GM12874 (cell line): ENCODE measurements around the gene F11R.

Experiments
- TF ChIP-seq, protein P1 (sequence below): IDR thresholded peaks from 2 replicates; pipeline ENCODE4 v1.5.1; 2011; ENCODE audit warnings: low read depth, mild to moderate bottlenecking, control low read depth, low read length, moderate library complexity; ENCODE audit not compliant: insufficient read depth

The F11R gene

DNA sequence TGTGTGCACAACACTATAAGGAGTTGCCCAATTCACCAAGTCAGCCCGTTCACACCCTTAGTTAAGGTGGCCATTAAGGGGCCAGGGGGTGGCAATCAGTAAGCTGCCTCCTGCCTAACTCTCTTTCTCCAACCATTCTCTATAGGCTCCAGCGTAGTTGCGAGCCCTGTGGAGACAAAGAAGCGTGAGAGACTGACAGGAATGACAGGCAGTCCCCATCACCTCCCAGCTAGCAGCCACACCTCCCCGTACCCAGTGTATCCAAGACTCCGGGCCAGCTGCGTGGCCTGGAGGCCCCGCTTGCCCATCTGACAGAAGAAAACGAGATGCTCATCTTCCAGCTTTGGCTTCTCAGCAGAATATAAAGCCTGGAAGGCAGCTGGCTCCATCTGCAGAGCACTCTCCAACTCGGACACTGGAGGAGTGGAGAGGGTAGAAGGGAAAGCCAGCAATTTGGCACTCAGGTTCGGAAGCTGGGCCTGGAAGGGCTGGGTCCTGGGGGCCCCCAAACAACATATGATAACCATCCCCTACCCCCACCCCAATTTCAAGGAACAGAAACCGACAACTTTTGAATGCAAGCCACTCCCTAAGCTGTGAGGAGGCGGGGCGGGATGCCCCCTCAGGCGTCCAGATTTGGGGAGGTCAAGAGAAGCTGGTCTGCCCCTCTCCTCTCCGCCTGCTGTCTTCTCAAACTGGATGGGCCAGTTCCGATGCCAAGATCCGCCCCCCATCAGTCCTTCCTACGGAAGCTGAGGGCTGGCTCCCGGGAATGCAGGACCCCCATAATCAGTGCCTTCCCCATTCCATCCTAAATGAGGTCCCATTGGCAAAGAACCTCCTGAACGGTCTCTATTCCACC lies 16.9 kb upstream of the F11R start:
- TF ChIP-seq, protein P1, sequence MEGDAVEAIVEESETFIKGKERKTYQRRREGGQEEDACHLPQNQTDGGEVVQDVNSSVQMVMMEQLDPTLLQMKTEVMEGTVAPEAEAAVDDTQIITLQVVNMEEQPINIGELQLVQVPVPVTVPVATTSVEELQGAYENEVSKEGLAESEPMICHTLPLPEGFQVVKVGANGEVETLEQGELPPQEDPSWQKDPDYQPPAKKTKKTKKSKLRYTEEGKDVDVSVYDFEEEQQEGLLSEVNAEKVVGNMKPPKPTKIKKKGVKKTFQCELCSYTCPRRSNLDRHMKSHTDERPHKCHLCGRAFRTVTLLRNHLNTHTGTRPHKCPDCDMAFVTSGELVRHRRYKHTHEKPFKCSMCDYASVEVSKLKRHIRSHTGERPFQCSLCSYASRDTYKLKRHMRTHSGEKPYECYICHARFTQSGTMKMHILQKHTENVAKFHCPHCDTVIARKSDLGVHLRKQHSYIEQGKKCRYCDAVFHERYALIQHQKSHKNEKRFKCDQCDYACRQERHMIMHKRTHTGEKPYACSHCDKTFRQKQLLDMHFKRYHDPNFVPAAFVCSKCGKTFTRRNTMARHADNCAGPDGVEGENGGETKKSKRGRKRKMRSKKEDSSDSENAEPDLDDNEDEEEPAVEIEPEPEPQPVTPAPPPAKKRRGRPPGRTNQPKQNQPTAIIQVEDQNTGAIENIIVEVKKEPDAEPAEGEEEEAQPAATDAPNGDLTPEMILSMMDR, result no peak

DNA sequence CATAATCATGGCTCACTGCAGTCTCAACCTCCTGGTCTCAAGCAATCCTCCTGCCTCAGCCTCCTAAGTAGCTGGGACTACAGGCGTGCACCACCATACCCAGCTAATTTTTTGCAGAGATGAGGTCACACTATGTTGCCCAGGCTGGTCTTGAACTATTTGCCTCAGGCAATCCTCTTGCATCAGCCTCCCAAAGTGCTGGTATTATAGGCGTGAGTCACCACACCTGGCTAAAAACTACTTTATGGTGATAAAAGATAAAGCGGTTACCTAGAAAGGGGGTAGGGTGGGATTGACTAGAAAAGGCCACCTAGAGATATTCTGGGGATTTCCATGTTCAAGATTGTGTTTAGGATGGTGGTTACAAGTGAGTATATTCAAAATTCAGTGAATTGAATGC lies 12.8 kb upstream of the F11R start:
- TF ChIP-seq, protein P1, result no peak

DNA sequence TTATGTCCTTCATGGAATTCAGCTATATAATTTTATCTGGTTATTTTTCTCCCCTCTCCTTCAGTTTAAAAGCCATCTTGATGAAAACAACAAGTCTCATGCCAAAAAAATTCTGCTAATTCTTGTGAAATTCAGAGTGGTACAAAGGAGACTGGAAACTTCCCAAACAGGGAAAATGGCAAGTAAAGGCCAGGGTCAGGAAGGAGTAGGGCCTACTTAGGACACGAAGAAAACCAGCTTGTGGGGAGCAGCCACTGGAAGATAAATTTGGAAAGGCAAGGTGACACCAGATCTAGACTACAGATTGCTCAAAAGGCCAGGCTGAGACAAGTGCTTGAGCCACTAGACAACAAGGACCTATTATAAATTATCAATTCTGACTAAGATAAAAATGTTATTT lies 11.5 kb upstream of the F11R start:
- TF ChIP-seq, protein P1, result no peak

DNA sequence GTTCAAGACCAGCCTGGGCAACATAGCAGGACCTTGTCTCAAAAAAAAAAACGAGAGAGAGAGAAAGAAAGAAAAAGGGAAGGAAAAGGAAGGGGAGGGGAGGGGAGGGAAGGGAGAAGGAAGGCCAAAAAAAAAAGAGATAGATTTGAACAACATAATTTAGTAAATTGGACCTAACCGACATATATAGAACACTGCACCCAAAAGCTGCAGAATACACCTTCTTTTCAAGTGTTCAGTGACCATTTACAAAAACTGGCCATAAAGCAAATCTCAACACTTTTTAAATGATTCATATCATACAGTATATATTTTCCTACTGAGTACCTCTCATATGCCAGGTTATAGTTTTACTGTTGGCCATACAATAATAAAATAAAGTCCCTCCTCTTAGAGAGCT lies 10.9 kb upstream of the F11R start:
- TF ChIP-seq, protein P1, result no peak

DNA sequence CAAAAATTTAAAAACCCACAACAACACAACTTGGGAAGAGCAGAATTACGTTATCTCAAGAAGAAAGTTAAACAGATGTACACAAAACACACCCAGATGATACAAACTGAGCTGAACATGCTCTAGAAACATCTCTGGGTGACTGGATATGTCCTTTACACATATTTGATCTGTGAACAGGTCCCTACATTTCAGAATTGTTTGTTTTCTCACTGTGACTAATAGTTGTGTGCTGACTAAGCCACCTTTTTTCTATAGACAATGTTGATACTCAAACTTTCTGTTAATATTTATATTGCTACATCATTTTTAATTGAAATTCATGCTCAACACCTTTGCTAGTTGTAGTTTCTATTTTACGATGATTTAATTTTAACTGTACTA lies 1.0 kb upstream of the F11R start:
- TF ChIP-seq, protein P1, result no peak

DNA sequence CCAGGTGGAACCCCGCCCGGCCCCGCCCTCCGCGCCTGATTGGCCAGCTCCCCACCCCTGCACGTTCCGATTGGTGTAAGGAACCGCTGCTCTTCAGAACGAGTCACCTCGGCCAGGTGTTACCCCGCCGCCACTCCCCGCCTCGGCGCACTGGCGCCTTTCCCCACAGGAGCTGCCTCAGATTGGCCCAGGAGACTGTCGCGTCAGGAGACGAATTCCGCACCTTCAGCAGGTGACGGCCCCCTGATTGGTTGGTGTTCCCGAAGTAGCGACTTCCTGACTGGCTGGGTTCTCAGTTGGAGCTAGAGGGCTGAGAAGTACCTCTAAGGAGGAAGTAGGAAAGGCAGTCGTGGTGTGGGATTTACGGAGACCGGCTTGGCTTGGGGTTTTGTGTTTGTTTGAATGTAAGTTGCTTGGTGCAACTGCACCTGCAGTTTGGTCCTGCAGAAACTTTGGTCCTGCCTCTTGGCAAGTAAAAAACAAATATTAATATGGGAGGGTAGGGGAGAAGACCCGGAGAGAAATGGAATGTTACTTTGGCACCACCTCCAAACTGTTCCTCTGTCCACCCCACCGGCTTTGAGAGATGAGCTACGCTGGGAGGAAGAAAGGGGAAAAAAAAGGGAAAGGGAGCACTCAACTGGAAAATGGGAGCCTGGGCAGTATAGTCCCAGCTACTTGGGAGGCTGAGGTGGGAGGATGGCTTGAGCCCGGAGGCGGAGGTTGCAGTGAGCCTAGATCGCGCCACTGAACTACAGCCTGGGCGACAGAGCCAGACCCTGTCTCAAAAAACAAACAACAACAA lies 415 bp upstream of the F11R start:
- TF ChIP-seq, protein P1, result no peak

DNA sequence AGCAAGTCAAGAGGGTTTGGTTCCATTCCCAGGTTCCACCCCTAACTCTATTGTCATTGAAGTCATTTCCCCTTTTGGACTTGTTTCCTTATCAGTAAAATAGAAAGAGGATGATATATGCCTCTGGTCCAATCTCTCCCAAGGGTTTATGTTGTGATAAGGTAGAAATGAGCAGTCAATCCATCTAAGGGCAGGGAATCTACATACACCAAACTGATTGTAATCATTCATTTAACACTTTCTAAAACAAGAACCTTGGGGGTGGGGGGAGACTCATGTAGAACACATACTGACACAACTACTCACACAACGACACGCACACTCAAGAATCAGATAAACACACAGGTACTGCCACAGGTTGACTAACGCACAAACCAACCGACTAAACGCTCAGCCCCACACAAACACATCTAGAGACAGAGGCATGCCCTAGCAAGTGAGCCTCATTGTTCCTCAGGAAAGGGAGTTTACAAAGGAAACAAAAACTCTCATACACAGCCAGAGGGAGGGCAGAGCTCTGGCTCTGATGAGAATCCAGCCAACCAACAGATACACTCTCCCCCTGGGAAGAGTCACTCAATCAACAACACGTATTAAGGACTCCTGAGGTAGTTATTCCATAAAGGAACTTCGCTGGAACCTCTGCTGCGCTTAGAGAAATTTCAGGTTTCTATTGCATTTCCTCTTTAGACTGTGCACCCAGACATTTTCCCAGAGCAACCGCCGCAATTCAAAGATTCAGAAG lies 1.0 kb downstream of the F11R start:
- TF ChIP-seq, protein P1, result no peak
